Measurements from ENCODE around the gene DDX1.

DNA sequence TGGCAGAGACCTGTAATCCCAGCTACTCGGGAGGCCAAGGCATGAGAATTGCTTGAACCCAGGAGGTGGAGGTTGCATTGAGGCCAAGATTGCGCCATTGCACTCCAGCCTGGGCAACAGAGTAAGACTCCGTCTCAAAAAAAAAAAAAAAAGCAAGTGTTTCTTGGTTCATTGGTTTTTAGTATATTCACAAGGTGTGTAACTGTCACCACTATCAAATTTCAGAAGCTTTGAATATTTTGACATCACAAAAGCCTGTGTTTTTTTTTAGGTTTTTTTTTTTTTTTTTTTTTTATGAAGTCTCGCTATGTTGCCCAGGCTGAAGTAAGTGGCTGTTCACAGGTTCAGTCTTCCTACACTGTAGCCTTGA lies 16.7 kb downstream of the DDX1 start:
- TF ChIP-seq, protein P1, sequence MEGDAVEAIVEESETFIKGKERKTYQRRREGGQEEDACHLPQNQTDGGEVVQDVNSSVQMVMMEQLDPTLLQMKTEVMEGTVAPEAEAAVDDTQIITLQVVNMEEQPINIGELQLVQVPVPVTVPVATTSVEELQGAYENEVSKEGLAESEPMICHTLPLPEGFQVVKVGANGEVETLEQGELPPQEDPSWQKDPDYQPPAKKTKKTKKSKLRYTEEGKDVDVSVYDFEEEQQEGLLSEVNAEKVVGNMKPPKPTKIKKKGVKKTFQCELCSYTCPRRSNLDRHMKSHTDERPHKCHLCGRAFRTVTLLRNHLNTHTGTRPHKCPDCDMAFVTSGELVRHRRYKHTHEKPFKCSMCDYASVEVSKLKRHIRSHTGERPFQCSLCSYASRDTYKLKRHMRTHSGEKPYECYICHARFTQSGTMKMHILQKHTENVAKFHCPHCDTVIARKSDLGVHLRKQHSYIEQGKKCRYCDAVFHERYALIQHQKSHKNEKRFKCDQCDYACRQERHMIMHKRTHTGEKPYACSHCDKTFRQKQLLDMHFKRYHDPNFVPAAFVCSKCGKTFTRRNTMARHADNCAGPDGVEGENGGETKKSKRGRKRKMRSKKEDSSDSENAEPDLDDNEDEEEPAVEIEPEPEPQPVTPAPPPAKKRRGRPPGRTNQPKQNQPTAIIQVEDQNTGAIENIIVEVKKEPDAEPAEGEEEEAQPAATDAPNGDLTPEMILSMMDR (conservative IDR thresholded peaks at IDR 0.05; ENCODE audit: low read depth, low read length), result no peak
- TF ChIP-seq POLR2A (IDR thresholded peaks at IDR 0.05; ENCODE audit: low read depth, low read length) (no peak), NFE2L2 (IDR thresholded peaks at IDR 0.05; ENCODE audit: low read depth, low read length) (no peak), MAFK (IDR thresholded peaks at IDR 0.05; ENCODE audit: low read depth, low read length) (no peak), RCOR1 (IDR thresholded peaks at IDR 0.05; ENCODE audit: insufficient replicate concordance, low read length) (no peak), RAD21 (IDR thresholded peaks at IDR 0.05; ENCODE audit: low read length) (no peak), MXI1 (IDR thresholded peaks at IDR 0.05; ENCODE audit: borderline replicate concordance, low read depth, low read length) (no peak), RFX5 (IDR thresholded peaks at IDR 0.05; ENCODE audit: low read depth, low read length) (no peak), CEBPB (IDR thresholded peaks at IDR 0.05; ENCODE audit: low read depth, low read length) (no peak), BHLHE40 (IDR thresholded peaks at IDR 0.05; ENCODE audit: low read depth, low read length) (no peak), MAZ (IDR thresholded peaks at IDR 0.05; ENCODE audit: borderline replicate concordance, low read depth, low read length) (no peak), SMC3 (IDR thresholded peaks at IDR 0.05; ENCODE audit: low read depth, low read length) (no peak)
- TF ChIP-seq, protein P2, sequence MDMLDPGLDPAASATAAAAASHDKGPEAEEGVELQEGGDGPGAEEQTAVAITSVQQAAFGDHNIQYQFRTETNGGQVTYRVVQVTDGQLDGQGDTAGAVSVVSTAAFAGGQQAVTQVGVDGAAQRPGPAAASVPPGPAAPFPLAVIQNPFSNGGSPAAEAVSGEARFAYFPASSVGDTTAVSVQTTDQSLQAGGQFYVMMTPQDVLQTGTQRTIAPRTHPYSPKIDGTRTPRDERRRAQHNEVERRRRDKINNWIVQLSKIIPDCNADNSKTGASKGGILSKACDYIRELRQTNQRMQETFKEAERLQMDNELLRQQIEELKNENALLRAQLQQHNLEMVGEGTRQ (IDR thresholded peaks at IDR 0.05; ENCODE audit: low read depth, low read length), result no peak

All from IMR-90 (cell line).